ENCODE results near the gene ADAMTSL1.

ADAMTSL1 gene

GRCh38 chr9:18604767-18605730 is 131.1 kb downstream of the ADAMTSL1 start:
- DNase-seq (ENCODE audit: low read depth in 1 of 2, low spot score in 1 of 2), result no peak

GRCh38 chr9:18605766-18606180 is 131.8 kb downstream of the ADAMTSL1 start:
- DNase-seq (ENCODE audit: low read depth in 1 of 2, low spot score in 1 of 2), result no peak

- DNase-seq (ENCODE audit: low read depth in 1 of 2, low spot score in 1 of 2), result no peak
Measured at GRCh38 chr9:18606281-18606680, 132.3 kb downstream of the ADAMTSL1 start.

GRCh38 chr9:18606846-18607245 is 132.9 kb downstream of the ADAMTSL1 start:
- DNase-seq (ENCODE audit: low read depth in 1 of 2, low spot score in 1 of 2), result no peak

- DNase-seq (ENCODE audit: low read depth in 1 of 2, low spot score in 1 of 2), result no peak
Measured at GRCh38 chr9:18608371-18608770, 134.4 kb downstream of the ADAMTSL1 start.

- DNase-seq (ENCODE audit: low read depth in 1 of 2, low spot score in 1 of 2), result no peak
Measured at GRCh38 chr9:18610956-18611355, 137.0 kb downstream of the ADAMTSL1 start.

GRCh38 chr9:18611971-18612370 is 138.0 kb downstream of the ADAMTSL1 start:
- DNase-seq (ENCODE audit: low read depth in 1 of 2, low spot score in 1 of 2), result no peak

GRCh38 chr9:18614116-18614515 is 140.2 kb downstream of the ADAMTSL1 start:
- DNase-seq (ENCODE audit: low read depth in 1 of 2, low spot score in 1 of 2), result no peak

- DNase-seq (ENCODE audit: low read depth in 1 of 2, low spot score in 1 of 2), result no peak
Measured at GRCh38 chr9:18614651-18615050, 140.7 kb downstream of the ADAMTSL1 start.

GRCh38 chr9:18616976-18617375 is 143.0 kb downstream of the ADAMTSL1 start:
- no peak for DNase-seq (ENCODE audit: low read depth in 1 of 2, low spot score in 1 of 2)

GRCh38 chr9:18617759-18618158 is 143.8 kb downstream of the ADAMTSL1 start:
- DNase-seq (ENCODE audit: low read depth in 1 of 2, low spot score in 1 of 2), result no peak

GRCh38 chr9:18618862-18619261 is 144.9 kb downstream of the ADAMTSL1 start:
- no peak for DNase-seq (ENCODE audit: low read depth in 1 of 2, low spot score in 1 of 2)

- DNase-seq (ENCODE audit: low read depth in 1 of 2, low spot score in 1 of 2), result no peak
Measured at GRCh38 chr9:18622186-18622836, 148.4 kb downstream of the ADAMTSL1 start.

- DNase-seq (ENCODE audit: low read depth in 1 of 2, low spot score in 1 of 2), result no peak
Measured at GRCh38 chr9:18623221-18624079, 149.5 kb downstream of the ADAMTSL1 start.

GRCh38 chr9:18626046-18626698 is 152.2 kb downstream of the ADAMTSL1 start:
- DNase-seq (ENCODE audit: low read depth in 1 of 2, low spot score in 1 of 2), result no peak

- no peak for DNase-seq (ENCODE audit: low read depth in 1 of 2, low spot score in 1 of 2)
Measured at GRCh38 chr9:18629136-18629535, 155.2 kb downstream of the ADAMTSL1 start.

GRCh38 chr9:18632632-18633403 is 158.9 kb downstream of the ADAMTSL1 start:
- DNase-seq (ENCODE audit: low read depth in 1 of 2, low spot score in 1 of 2), result no peak

- DNase-seq (ENCODE audit: low read depth in 1 of 2, low spot score in 1 of 2), result no peak
Measured at GRCh38 chr9:18636781-18637180, 162.8 kb downstream of the ADAMTSL1 start.

GRCh38 chr9:18638371-18639249 is 164.7 kb downstream of the ADAMTSL1 start:
- DNase-seq (ENCODE audit: low read depth in 1 of 2, low spot score in 1 of 2), result no peak
